DMS53 treated with DMSO at 0.1 percent for 48 hours (cell line): ENCODE results near the gene TMEM202.
"Not testable (repeated sequence)": the region's sequence is repeated elsewhere in the genome, so short reads cannot be mapped to it uniquely, and the experiment has no call there.

Experiments
- DNase-seq: peaks from one replicate; lab custom pipeline; 2025; ENCODE audit not compliant: unreplicated experiment; lab: John Stamatoyannopoulos, UW

Gene TMEM202

DNA sequence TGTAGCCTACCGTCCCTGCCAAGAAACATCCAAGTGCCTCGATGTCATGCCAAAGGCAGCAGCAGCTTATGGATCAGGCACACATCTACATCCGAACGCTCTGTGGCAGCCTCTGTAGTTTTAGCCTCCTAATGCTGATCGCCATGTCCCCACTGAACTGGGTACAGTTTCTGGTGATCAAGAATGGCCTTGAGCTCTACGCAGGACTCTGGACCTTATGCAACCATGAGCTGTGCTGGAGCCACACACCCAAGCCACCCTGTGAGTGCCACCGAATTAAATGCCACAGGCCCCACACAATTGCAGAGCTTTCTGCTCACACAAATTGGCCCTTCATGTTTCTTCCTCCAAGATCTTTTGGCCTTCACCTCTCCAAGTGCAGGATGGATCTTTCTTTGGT is 543 bp downstream of the TMEM202 start:
- DNase-seq: no peak

DNA sequence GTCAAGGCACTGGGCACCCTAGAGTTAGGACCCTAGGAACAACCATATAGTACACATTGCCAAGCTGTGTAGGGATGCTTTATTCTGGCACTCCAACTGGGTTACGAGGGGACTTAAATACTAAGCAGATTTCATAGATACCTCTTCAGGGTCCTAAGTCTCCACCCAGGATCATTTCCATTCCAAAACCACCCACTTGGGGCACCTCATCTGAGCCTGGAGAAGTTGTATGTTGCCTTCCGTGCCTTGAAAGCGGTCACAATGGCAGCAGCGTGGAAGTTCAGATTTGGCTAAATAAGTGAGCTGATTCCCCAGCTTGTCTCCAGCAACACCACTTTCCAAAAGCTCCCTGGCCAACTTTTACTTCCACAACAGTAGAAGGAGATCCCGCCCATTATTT is 4.6 kb downstream of the TMEM202 start:
- DNase-seq: no peak

- no peak for DNase-seq
Observed at GRCh38 chr15:72404356-72404755, 6.3 kb downstream of the TMEM202 start.

GRCh38 chr15:72404841-72405240 is 6.7 kb downstream of the TMEM202 start:
- DNase-seq: no peak

- no peak for DNase-seq
Observed at GRCh38 chr15:72406936-72407335, 8.8 kb downstream of the TMEM202 start.

DNA sequence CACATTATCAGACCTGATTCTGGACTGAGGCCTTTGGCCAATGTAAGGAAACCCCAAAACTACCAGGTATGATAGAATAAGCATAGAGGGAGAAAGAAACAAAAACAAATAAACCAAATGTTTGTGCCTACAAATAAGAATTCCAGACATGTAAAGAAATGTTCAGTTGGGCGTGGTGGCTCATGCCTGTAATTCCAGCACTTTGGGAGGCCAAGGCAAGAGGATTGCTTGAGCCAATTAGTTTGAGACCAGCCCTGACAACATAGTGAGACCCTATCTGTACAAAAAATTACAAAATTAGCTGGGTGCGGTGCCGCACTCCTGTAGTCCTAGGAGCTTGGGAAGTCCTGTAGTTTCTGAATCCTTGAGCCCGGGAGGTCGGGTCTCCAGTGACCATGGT is 13.0 kb downstream of the TMEM202 start:
- DNase-seq: no peak

- DNase-seq: no peak
Observed at GRCh38 chr15:72411544-72411943, 13.4 kb downstream of the TMEM202 start.

DNA sequence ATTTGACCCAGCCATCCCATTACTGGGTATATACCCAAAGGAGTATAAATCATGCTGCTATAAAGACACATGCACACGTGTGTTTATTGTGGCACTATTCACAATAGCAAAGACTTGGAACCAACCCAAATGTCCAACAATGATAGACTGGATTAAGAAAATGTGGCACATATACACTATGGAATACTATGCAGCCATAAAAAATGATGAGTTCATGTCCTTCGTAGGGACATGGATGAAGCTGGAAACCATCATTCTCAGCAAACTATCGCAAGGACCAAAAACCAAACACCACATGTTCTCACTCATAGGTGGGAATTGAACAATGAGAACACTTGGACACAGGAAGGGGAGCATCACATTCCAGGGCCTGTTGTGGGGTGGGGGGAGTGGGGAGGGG is 15.2 kb downstream of the TMEM202 start:
- DNase-seq: not testable (repeated sequence)

DNA sequence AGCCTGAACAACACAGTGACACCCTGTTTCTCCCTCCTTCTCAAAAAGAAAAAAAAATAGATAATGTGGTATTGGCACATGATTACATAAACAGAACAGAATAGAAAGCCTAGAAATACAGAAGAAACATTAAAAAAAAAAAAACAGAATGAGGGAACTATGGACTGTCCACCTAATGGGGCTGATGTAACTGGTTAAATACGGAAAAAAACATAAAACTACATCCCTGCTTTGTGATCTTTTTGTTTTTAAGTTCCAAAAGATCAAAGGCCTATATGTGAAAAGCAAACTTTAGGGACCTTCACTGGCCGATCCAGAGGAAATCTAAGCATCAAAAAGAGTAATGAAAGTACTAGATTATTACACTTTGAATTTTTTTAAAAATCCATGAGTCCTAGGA is 17.2 kb downstream of the TMEM202 start:
- DNase-seq: no peak

- not testable (repeated sequence) for DNase-seq
Observed at GRCh38 chr15:72419768-72420167, 21.7 kb downstream of the TMEM202 start.

DNA sequence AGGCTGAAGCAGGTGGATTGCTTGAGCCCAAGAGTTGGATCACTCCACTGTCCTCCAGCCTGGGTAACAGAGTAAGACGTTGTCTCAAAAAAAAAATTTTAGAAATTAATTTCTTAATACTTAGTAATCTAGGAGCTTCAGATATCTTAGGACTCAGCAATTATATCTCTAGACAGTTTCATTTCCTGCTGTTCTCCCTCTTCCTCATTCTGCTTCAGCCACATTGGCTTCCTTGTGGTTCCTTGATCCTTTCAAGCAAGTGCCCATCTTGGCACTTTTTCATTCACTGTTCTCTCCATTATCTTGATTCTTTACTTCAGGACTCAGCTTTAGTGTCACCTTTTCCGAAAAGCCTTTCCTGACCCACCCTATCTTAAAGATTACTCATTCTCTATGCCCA is 22.5 kb downstream of the TMEM202 start:
- no peak for DNase-seq

DNA sequence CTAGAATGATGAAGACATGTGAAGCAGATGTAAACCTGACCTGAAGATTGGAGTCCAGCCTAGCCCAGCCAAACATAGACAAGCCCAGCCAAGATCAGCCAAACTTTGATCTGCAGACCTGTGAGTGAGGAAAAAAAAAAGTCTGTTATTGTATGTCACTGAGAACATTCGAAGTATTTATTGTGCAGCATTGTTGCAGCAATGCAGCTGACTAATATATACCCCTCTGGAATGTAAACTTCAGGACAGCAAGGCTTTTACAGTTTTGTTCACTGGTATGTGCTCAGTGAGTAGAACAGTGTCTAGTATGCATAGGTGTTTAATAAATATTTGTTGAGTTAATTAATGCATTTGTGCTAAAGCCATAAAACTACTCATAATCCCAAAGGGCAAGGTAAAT is 23.4 kb downstream of the TMEM202 start:
- no peak for DNase-seq

GRCh38 chr15:72423256-72423655 is 25.2 kb downstream of the TMEM202 start:
- no peak for DNase-seq

GRCh38 chr15:72426753-72427152 is 28.6 kb downstream of the TMEM202 start:
- DNase-seq: no peak

- no peak for DNase-seq
Observed at GRCh38 chr15:72437650-72438316, 39.7 kb downstream of the TMEM202 start.

DNA sequence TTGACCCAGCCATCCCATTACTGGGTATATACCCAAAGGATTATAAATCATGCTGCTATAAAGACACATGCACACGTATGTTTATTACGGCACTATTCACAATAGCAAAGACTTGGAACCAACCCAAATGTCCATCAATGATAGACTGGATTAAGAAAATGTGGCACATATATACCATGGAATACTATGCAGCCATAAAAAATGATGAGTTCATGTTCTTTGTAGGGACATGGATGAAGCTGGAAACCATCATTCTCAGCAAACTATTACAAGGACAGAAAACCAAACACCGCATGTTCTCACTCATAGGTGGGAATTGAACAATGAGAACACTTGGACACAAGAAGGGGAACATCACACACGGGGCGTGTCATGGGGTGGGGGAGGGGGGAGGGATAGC is 44.7 kb downstream of the TMEM202 start:
- DNase-seq: not testable (repeated sequence)

GRCh38 chr15:72445426-72445825 is 47.3 kb downstream of the TMEM202 start:
- no peak for DNase-seq

- no peak for DNase-seq
Observed at GRCh38 chr15:72450805-72451204, 52.7 kb downstream of the TMEM202 start.

DNA sequence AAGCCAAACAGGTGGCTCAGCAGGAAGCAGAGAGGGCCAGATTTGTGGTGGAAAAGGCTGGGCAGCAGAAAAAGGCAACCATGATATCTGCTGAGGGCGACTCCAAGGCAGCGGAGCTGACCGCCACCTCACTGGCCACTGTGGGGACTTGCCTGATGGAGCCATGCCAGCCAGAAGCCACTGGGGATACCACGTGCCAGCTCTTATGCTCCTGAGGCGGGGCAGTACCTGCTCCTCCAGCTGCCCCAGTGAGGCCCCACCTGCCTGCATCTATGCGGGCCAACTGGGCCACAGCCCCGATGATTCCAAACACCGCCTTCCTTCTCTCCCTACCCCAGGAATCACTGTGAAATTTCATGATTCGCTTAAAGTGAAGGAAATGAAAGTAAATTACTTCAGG is 53.1 kb downstream of the TMEM202 start:
- DNase-seq: no peak

DNA sequence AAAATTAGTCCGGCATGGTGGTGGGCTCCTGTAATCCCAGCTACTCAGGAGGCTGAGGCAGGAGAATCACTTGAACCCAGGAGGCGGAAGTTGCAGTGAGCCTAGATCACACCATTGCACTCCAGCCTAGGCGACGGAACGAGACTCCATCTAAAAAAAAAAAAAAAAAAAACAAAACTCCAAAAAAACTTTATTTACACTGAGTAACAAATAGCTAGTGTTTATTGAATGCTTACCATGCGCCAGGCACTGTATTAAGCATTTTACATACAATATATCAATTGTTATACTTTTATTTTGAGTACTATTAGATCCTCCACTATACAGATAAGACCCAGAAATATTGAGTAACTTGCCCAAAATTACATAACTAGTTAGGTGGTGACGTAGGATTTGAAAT is 58.6 kb downstream of the TMEM202 start:
- DNase-seq: no peak
